ENCODE data around the gene MYBPC2.

GRCh38 chr19:50485284-50485955 lies 52.7 kb downstream of the MYBPC2 start:
- TF ChIP-seq CTCF (IDR thresholded peaks at IDR 0.05 in 4 of 5, conservative IDR thresholded peaks at IDR 0.05 in 1 of 5) (no peak), POLR2A (IDR thresholded peaks at IDR 0.05) (no peak)
